Nephron progenitor cell (in vitro differentiated cells): ENCODE results near the gene CDC42BPB.

ENCODE experiments used
- DNase-seq: peaks from one replicate; pipeline ENCODE4 v3.0.0; 2021
- H3K27ac Mint-ChIP-seq: 2 replicates; pipeline ENCODE4 v1.8.0; 2021; ENCODE audit warnings: mild to moderate bottlenecking, moderate library complexity, mixed read lengths
- H3K27me3 Mint-ChIP-seq: 2 replicates; pipeline ENCODE4 v1.8.0; 2021; ENCODE audit warnings: mild to moderate bottlenecking, low read depth, mixed read lengths; ENCODE audit not compliant: poor library complexity
- H3K36me3 Mint-ChIP-seq: 2 replicates; pipeline ENCODE4 v1.8.0; 2021; ENCODE audit warnings: low read depth, mixed read lengths
- H3K4me1 Mint-ChIP-seq: 2 replicates; pipeline ENCODE4 v1.8.0; 2021; ENCODE audit warnings: mixed read lengths
- H3K4me3 Mint-ChIP-seq: 2 replicates; pipeline ENCODE4 v1.8.0; 2021; ENCODE audit warnings: mild to moderate bottlenecking, moderate library complexity, mixed read lengths
- H3K9me3 Mint-ChIP-seq: 2 replicates; pipeline ENCODE4 v1.8.0; 2021; ENCODE audit warnings: mild to moderate bottlenecking, moderate library complexity, mixed read lengths
- CTCF ChIP-seq: fragments of 200-600 bp; sonication (generic); IDR thresholded peaks from 2 replicates; pipeline ENCODE4 v1.5.0; 2021; ENCODE audit warnings: antibody characterized with exemption

Gene CDC42BPB

GRCh38 chr14:102988054-102988453, 69.3 kb downstream of the CDC42BPB start:
- no peak overlapping the region for H3K27ac Mint-ChIP-seq
- H3K27me3 Mint-ChIP-seq, result peaks cover 7% of the 10 kb centered on the region
- H3K4me1 Mint-ChIP-seq, result peaks cover 7% of the 10 kb centered on the region
- no peak for TF ChIP-seq CTCF
- DNase-seq, result no peak
- H3K36me3 Mint-ChIP-seq, result peaks cover 84% of the 10 kb centered on the region
- peaks cover 38% of the 10 kb centered on the region for H3K9me3 Mint-ChIP-seq
- no peak overlapping the region for H3K4me3 Mint-ChIP-seq

- peaks cover 10% of the 10 kb centered on the region for H3K4me1 Mint-ChIP-seq
- H3K36me3 Mint-ChIP-seq, result peaks cover 93% of the 10 kb centered on the region
- H3K27ac Mint-ChIP-seq, result peak overlapping the region; percentile 68
- DNase-seq, result no peak
- no peak for TF ChIP-seq CTCF
- H3K9me3 Mint-ChIP-seq, result peaks cover 38% of the 10 kb centered on the region
- H3K27me3 Mint-ChIP-seq, result peaks cover 7% of the 10 kb centered on the region
- no peak overlapping the region for H3K4me3 Mint-ChIP-seq
Measured at GRCh38 chr14:102986810-102987579, 70.4 kb downstream of the CDC42BPB start.

- peaks cover 13% of the 10 kb centered on the region for H3K4me1 Mint-ChIP-seq
- peaks cover 10% of the 10 kb centered on the region for H3K27me3 Mint-ChIP-seq
- H3K36me3 Mint-ChIP-seq, result peaks cover 96% of the 10 kb centered on the region
- no peak overlapping the region for H3K27ac Mint-ChIP-seq
- no peak overlapping the region for H3K4me3 Mint-ChIP-seq
- no peak for TF ChIP-seq CTCF
- no peak for DNase-seq
- H3K9me3 Mint-ChIP-seq, result peaks cover 38% of the 10 kb centered on the region
Measured at GRCh38 chr14:102985665-102986064, 71.7 kb downstream of the CDC42BPB start.

- H3K4me3 Mint-ChIP-seq, result no peak overlapping the region
- no peak for DNase-seq
- H3K4me1 Mint-ChIP-seq, result peaks cover 13% of the 10 kb centered on the region
- peaks cover 28% of the 10 kb centered on the region for H3K9me3 Mint-ChIP-seq
- no peak for TF ChIP-seq CTCF
- peaks cover 86% of the 10 kb centered on the region for H3K36me3 Mint-ChIP-seq
- peak overlapping the region; percentile 90 for H3K27ac Mint-ChIP-seq
- H3K27me3 Mint-ChIP-seq, result peaks cover 10% of the 10 kb centered on the region
Measured at GRCh38 chr14:102984336-102985102, 72.8 kb downstream of the CDC42BPB start.

- Mint-ChIP-seq H3K9me3 (peaks cover 18% of the 10 kb centered on the region), H3K27me3 (peaks cover 10% of the 10 kb centered on the region), H3K4me1 (peaks cover 13% of the 10 kb centered on the region), H3K27ac (peak overlapping the region; percentile 77), H3K36me3 (peaks cover 76% of the 10 kb centered on the region), H3K4me3 (no peak overlapping the region)
- no peak for TF ChIP-seq CTCF
- no peak for DNase-seq
Measured at GRCh38 chr14:102983496-102983895, 73.9 kb downstream of the CDC42BPB start.
